ENCODE data around the gene PDPK1. TPM values are rescaled to one million over a fixed set of nuclear protein-coding genes. Genes with fewer than 3 reads are reported as not detected.
A peak's percentile ranks its signal among the peaks of the same experiment; 100 is the strongest.
"Not testable (repeated sequence)": the region's sequence is repeated elsewhere in the genome, so short reads cannot be mapped to it uniquely, and the experiment has no call there.

PDPK1 gene
- polyA plus RNA-seq, 1 experiment = 32.4 TPM

DNA sequence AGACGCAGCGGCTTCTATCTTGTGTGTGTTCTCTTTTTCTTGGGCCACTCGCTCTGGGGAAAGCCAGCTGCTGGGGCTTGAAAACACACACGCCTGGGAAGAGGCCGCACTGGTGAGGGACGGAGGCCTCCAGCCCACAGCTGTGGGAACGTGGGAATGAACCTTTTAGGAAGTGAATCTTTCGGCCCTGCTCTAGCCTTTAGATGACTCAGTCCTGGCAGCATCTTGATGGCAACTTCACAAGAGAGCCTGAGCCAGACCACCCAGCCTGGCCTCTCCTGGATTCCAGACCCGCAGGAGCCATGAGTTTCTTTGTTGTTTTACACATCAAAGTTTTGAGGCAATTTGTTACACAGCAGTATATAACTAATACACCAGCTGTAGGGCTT, 2.2 kb upstream of the PDPK1 start:
- ChIA-PET POLR2A (interaction anchor here (1.4 kb wide), 1 partner anchor 16 kb away, joined by 4 read pairs; the partner anchor contains the start of gene AMDHD2), CTCF (no interaction called here)
- H3K27me3 ChIP-seq (ENCODE audit: control insufficient read depth, insufficient read depth, low read length) = no peaks in the 10 kb centered on the region
- H3K4me3 ChIP-seq (ENCODE audit: low read depth, low read length) = no peak overlapping the region
- DNase-seq (ENCODE audit: low read depth, low spot score) = peak; percentile 62
- TF ChIP-seq, protein P1, sequence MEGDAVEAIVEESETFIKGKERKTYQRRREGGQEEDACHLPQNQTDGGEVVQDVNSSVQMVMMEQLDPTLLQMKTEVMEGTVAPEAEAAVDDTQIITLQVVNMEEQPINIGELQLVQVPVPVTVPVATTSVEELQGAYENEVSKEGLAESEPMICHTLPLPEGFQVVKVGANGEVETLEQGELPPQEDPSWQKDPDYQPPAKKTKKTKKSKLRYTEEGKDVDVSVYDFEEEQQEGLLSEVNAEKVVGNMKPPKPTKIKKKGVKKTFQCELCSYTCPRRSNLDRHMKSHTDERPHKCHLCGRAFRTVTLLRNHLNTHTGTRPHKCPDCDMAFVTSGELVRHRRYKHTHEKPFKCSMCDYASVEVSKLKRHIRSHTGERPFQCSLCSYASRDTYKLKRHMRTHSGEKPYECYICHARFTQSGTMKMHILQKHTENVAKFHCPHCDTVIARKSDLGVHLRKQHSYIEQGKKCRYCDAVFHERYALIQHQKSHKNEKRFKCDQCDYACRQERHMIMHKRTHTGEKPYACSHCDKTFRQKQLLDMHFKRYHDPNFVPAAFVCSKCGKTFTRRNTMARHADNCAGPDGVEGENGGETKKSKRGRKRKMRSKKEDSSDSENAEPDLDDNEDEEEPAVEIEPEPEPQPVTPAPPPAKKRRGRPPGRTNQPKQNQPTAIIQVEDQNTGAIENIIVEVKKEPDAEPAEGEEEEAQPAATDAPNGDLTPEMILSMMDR (IDR thresholded peaks at IDR 0.05; ENCODE audit: low read depth, low read length) = no peak
- H3K27ac ChIP-seq (ENCODE audit: low read depth, low read length) = peak overlapping the region; percentile 71
- peaks cover 7% of the 10 kb centered on the region for H3K9me3 ChIP-seq (ENCODE audit: control insufficient read depth, insufficient read depth, low read length)

DNA sequence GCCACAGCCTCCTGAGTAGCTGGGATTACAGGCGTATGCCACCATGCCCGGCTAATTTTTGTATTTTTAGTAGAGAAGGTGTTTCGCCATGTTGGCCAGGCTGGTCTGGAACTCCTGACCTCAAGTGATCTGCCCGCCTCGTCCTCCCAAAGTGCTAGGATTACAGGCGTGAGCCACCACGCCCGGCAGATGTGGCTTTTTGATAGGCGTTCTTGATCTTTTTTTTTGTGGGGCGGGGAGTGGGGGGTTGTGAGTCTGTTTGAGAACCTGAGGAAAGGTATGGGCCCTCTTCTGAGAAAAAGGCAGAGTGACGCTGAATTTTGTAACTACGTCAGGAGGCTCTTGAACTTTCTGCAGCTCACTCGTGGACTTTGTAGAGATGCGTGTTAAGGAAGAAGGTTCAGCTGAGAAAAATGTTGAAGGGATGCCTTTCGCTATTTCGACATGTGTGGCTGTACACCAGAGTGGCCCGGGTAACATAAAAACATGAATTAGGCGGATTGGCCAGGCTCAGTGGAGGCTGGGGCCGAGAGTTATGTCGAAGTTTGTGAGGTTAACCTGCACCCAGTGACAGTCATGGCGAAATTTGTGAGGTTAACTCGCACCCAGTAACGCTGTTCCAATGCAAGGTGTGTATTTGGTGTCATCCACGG, 1.5 kb downstream of the PDPK1 start:
- H3K27ac ChIP-seq (ENCODE audit: low read depth, low read length); H3K9me3 ChIP-seq (ENCODE audit: control insufficient read depth, insufficient read depth, low read length); CTCF ChIA-PET; DNase-seq (ENCODE audit: low read depth, low spot score); H3K27me3 ChIP-seq (ENCODE audit: control insufficient read depth, insufficient read depth, low read length); POLR2A ChIA-PET: not testable (repeated sequence)
- H3K4me3 ChIP-seq (ENCODE audit: low read depth, low read length) = peak overlapping the region; percentile 60; the same call in 1 of the 2 replicates

GRCh38 chr16:2539845-2540458, 2.1 kb downstream of the PDPK1 start:
- CTCF ChIA-PET; POLR2A ChIA-PET; H3K9me3 ChIP-seq (ENCODE audit: control insufficient read depth, insufficient read depth, low read length); H3K27me3 ChIP-seq (ENCODE audit: control insufficient read depth, insufficient read depth, low read length); H3K27ac ChIP-seq (ENCODE audit: low read depth, low read length); H3K4me3 ChIP-seq (ENCODE audit: low read depth, low read length); DNase-seq (ENCODE audit: low read depth, low spot score): not testable (repeated sequence)
- TF ChIP-seq, protein P1 (IDR thresholded peaks at IDR 0.05; ENCODE audit: low read depth, low read length) = peak; percentile 45

DNA sequence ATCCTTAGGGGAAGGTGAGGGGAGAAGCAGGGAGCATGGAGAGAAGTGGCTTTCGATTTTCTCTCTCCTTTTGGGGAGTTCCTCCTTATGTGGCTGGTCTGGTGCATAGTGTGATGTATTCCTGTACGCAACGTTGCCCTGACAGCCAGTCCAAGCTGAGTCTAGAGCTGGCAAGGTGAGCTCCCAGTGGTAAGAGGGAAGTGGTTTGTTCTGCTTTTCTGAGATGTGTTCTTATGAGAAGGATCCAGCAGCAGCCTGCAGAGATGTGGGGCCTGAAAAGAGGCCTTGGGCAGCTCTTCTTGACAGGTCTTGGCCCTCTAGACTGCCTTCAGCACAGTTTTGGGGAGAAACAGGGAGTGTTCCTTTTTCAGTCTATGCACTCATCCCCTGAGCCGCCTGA, 3.1 kb downstream of the PDPK1 start:
- DNase-seq (ENCODE audit: low read depth, low spot score); H3K4me3 ChIP-seq (ENCODE audit: low read depth, low read length); H3K27ac ChIP-seq (ENCODE audit: low read depth, low read length); CTCF ChIA-PET; H3K27me3 ChIP-seq (ENCODE audit: control insufficient read depth, insufficient read depth, low read length); H3K9me3 ChIP-seq (ENCODE audit: control insufficient read depth, insufficient read depth, low read length); POLR2A ChIA-PET: not testable (repeated sequence)

DNA sequence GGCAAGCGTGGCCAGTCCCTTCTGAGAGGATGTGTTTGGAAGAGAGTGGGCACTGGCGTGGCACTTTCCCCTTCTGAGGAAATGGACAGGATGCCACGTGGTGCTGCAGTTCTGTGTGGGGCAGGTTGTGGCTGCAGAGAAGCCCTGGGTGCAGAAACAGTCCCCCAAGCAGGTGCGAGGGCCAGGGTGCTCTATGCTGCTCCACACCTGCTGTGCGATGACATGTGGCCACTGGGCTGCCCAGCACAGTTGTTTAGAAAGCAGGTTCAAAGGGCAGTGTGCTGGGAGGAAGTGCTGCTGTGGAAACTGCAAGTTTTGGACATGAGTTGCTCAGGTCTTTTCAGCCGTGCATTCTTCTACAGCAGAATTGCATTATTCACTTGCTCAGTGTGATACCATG, 3.6 kb downstream of the PDPK1 start:
- H3K27ac ChIP-seq (ENCODE audit: low read depth, low read length); H3K27me3 ChIP-seq (ENCODE audit: control insufficient read depth, insufficient read depth, low read length); H3K4me3 ChIP-seq (ENCODE audit: low read depth, low read length); POLR2A ChIA-PET; DNase-seq (ENCODE audit: low read depth, low spot score); CTCF ChIA-PET; H3K9me3 ChIP-seq (ENCODE audit: control insufficient read depth, insufficient read depth, low read length): not testable (repeated sequence)

DNA sequence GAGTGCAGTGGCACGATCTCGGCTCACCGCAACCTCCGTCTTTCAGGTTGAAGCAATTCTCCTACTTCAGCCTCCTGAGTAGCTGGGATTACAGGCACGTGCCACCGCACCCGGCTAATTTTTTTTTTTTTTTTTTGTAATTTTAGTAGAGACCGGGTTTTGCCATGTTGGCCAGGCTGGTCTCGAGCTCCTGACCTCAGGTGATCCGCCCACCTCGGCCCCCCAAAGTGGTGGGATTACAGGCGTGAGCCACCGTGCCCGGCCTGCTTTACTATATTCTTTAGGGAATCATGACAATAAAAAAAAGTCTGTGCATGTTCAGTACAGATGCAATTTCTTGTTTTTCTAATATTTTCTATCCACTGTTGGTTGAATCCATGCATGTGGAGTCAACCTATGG, 6.0 kb downstream of the PDPK1 start:
- H3K9me3 ChIP-seq (ENCODE audit: control insufficient read depth, insufficient read depth, low read length); H3K27me3 ChIP-seq (ENCODE audit: control insufficient read depth, insufficient read depth, low read length); H3K27ac ChIP-seq (ENCODE audit: low read depth, low read length); CTCF ChIA-PET; DNase-seq (ENCODE audit: low read depth, low spot score); H3K4me3 ChIP-seq (ENCODE audit: low read depth, low read length): not testable (repeated sequence)
- POLR2A ChIA-PET = interaction anchor here (0.6 to 0.7 kb wide), 2 partner anchors 42 to 59 kb away, joined by 3 to 4 read pairs; no protein-coding TSS in a partner anchor

DNA sequence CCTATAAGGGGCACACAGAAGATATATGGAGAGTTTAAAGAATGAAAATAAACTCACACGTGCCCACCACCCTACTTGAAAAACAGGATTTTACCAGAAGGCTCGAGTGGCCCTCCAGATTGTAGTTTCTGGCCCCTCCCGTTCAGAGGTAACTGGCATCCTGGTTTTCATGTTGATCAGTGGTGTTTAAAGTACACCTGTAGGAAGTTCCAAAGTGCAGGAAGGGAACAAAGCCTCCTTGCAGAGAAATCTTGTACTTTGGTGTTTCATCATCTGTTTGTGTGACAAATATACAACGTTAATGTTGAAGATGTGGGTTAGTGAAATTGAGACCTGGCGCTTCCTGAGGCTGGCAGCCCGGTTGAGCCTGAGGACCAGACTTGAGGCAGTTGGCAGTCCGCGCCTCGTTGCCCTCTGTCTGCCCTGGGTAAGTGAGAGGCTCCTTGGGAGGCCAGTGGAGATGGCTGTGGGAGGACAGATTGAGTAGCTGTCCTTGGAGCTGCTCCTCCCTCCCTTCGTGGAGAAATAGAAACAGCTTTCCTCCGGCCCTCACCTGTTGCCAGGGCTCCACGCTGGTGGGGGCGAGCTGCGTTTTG, 12.6 kb downstream of the PDPK1 start:
- H3K9me3 ChIP-seq (ENCODE audit: control insufficient read depth, insufficient read depth, low read length); H3K4me3 ChIP-seq (ENCODE audit: low read depth, low read length); CTCF ChIA-PET; H3K27me3 ChIP-seq (ENCODE audit: control insufficient read depth, insufficient read depth, low read length); POLR2A ChIA-PET; DNase-seq (ENCODE audit: low read depth, low spot score); H3K27ac ChIP-seq (ENCODE audit: low read depth, low read length): not testable (repeated sequence)

- not testable (repeated sequence) for H3K9me3 ChIP-seq (ENCODE audit: control insufficient read depth, insufficient read depth, low read length); DNase-seq (ENCODE audit: low read depth, low spot score)
These were observed 13.6 kb downstream of the PDPK1 start for GRCh38 chr16:2551420-2551889.

DNA sequence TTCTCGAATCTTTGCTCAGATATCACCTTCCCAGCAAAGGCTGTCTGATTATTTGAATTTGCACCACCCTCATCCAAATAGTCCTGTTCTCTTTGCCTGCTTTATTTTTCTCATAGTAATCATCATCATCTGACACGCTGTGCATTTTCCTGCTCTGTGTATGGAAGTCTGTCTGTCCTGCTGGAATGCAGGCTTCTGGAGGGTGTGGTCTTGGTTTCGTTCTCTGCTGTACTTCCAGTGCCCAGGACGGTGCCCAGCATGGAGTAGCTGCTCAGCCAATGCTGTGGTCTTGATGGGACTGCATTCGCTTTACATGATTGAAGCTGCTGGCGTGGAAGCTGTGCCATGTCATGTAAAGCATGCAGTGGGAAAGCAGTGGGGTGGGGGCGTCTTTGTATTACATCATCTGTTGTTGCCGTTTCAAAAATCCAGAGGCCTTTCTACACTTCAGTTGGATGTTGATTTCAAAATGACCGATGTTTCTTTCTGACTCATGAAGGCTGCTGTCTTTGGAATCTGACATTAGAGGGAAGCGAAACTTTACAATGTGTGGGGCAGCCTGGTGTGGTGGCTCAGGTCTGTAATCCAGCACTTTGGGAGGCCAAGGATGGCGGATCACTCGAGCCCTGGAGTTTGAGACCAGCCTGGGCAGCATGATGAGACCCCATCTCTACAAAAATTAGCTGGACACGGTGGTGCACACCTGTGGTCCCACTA, 17.0 kb downstream of the PDPK1 start:
- H3K9me3 ChIP-seq (ENCODE audit: control insufficient read depth, insufficient read depth, low read length); CTCF ChIA-PET; DNase-seq (ENCODE audit: low read depth, low spot score): not testable (repeated sequence)

More at GRCh38 chr16:2551420-2551889, 13.6 kb downstream of the PDPK1 start:
- ChIA-PET POLR2A (interaction anchor here (0.7 kb wide), 1 partner anchor 1539 kb away, joined by 4 read pairs; no protein-coding TSS in a partner anchor), CTCF (interaction anchor here (0.7 kb wide), 2 partner anchors 148 to 1492 kb away, joined by 3 to 5 read pairs; no protein-coding TSS in a partner anchor)
- not testable (repeated sequence) for H3K4me3 ChIP-seq (ENCODE audit: low read depth, low read length); H3K27me3 ChIP-seq (ENCODE audit: control insufficient read depth, insufficient read depth, low read length); H3K27ac ChIP-seq (ENCODE audit: low read depth, low read length)

More for the DNA sequence above, 17.0 kb downstream of the PDPK1 start:
- H3K27ac ChIP-seq (ENCODE audit: low read depth, low read length); H3K27me3 ChIP-seq (ENCODE audit: control insufficient read depth, insufficient read depth, low read length); POLR2A ChIA-PET; H3K4me3 ChIP-seq (ENCODE audit: low read depth, low read length): not testable (repeated sequence)

Measured in AG04450 (cell line).